Erythroblast (primary cell): Measurements from ENCODE around the gene FAM184A.

ENCODE experiments used
- GATA1 ChIP-seq: IDR thresholded peaks from 2 replicates; pipeline ENCODE4 v1.6.1; 2011; ENCODE audit warnings: low read depth, mild to moderate bottlenecking, control low read depth, low read length, moderate library complexity
- POLR2A ChIP-seq: IDR thresholded peaks from 2 replicates; pipeline ENCODE4 v1.6.1; 2011; ENCODE audit warnings: mild to moderate bottlenecking, low read length

- no peak for TF ChIP-seq POLR2A
- no peak for TF ChIP-seq GATA1
Observed at GRCh38 chr6:119108076-119108475, 29.6 kb upstream of the FAM184A start.
